CD4-positive, alpha-beta T cell treated with Interleukin-6 for 4 hours (primary cell): Measurements from ENCODE around the gene APOL4.
"Not testable (repeated sequence)": the region's sequence is repeated elsewhere in the genome, so short reads cannot be mapped to it uniquely, and the experiment has no call there.

Experiments
- DNase-seq: peaks from one replicate; pipeline ENCODE4 v3.0.0-alpha.2; 2020; ENCODE audit warnings: mixed read lengths

The APOL4 gene

DNA sequence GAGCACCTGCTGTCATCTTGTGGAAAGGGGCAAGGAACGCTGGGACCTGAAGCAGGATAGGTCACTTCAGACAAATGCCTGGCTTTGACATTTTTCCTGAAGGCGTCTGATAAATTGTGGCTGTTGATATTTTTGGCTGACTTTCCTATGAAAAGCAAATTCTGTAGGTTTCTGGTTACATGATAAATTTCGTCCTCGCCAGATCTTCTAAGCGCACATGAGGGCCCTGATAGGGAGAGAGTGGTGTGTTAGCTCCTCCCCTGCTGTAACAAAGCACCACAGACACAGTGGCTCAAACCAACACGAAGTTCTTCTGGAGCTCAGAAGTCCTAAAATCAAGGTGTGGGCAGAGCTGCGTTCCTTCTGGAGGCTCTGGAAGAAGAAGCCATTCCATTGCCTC, 19.6 kb downstream of the APOL4 start:
- no peak for DNase-seq

DNA sequence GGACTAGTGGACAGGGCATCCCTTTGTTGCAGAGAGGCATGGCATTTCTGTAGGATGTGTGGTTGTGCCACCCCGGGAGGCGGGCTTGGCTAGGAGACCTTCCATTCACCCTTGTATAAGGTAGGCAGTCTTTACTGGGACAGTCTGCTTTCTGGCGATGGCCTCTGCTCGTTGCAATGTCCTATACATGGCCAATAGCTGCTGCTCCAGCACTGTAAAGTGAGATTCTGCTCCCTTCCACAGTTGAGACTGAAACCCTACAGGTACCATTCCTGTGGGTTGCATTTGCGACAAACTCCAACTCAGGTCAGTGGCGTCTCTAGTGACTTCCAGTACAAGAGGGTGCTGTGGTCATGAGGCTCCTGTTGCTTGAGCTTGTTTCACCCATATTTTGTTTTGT, 20.7 kb downstream of the APOL4 start:
- no peak for DNase-seq

DNA sequence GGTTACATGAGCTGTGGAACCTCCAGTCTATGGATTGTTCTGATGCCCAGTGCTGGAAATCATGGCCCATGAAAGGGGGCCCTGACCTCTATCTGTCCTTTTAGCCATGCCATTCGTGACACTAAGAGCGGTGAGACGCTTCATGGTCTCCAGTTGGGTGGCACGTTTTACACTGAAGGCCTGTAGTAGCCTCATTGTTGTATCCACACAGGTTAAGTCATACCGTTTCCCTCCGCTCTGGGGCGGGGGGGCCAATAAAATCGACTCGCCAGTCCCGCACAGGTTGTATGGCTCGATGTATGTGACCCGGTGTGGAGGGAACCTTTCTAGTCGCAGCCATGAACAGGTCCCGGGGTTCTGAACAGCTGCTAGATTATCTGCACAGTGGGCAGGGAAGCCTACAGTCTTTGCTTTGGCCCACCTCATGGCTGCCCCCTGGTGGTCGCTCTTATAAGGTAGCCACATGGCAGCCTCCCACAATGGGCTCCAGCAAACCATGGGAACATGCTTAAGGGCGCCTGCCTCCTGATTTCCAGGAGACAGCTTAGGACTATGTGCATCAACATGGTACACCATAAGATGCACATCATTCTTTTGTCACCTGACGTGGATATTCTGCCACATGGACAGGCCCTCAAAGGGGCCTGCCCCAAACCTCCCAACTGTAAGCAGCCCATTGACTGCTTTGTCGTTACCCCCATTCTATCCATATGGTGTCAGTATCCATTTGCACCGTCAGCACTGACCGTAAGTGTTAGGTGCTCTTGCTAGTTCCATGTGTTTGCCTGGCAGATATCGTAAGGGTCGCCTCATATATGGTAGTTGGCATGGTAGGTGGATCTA, 21.4 kb downstream of the APOL4 start:
- peak; percentile 93 for DNase-seq

DNA sequence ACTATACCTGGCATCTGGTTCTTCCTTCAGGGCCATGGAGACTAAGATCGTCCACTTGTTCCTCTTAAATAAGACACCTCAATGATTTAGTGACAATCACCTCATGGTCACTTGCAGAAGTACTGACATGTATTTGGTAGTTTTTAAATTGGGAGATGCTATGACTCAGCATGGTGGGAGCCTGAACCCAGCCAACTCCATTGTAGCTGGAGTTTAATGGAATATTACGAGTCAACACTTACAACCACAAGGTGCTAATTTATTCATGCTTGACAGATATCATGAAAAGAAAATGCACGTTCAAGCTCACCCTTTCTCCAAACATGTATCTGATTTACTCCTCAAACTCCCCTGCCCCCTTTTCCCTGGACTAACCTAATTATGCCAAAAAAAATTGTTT, 24.4 kb downstream of the APOL4 start:
- DNase-seq: no peak

DNA sequence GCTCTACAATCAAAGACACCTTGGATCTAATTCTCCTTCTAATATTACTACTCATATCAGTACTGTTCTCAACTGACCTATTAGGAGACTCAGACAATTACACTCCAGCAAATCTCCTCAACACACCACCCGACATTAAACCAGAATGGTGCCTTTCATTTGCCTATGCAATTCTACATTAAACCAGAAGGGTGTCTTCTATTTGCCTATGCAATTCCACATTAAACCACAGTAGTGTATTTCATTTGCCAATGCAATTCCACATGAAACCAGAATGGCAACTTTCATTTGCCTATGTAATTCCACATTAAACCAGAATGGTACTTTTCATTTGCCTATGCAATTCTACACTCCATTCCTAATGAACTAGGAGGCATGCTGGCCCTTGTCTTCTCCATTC, 25.7 kb downstream of the APOL4 start:
- DNase-seq: no peak

DNA sequence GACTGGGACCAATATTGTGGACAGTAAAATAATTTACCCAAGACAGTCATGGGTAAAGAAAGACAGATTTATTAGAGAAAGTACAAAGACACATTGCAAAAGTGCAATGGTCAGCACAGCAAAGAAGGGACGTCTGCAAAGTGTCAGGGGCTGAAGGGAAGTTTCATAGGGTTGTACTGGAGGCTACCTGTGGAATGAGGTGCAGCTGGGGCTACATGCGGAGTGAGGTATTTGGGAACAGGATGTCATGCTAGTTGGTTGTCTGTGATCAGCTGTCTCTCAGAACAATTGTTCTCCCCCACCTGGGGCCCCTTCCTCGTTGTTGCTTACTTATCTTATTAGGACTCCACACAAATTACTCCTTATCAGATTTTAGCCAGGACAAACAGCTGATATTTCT, 29.7 kb downstream of the APOL4 start:
- no peak for DNase-seq

DNA sequence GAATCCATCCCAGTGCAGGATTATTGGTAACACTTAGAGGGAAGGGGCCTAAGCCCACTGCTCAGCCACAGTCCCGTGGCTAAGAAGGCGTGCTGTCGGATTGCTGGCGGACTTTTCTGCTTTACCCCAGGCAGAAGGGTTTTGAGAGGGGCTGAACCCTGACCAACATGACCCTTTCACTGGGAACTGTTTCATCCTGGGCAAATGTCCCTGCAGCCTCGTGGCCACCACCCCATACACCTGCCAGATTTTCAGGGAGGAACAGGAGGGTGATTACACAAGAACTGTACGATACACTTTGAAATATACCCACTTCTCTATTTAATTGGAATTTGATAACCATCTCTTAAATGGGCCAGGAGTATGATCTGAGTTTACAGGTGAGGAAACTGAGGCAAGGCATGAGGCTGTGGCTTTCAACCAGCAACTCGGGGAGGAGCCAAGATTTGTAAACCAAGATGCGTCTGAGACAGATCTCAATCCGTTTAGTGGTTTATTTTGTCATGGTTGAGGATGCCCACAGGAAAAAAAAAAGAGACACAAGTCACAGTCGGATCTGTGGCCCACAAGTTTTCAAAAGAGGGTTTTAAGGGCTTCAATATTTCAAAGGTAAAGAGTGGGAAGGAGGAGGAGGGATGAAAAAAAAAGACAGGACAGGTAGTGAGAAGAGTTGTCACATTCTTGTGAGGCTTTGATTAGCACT, 34.9 kb downstream of the APOL4 start:
- no peak for DNase-seq

DNA sequence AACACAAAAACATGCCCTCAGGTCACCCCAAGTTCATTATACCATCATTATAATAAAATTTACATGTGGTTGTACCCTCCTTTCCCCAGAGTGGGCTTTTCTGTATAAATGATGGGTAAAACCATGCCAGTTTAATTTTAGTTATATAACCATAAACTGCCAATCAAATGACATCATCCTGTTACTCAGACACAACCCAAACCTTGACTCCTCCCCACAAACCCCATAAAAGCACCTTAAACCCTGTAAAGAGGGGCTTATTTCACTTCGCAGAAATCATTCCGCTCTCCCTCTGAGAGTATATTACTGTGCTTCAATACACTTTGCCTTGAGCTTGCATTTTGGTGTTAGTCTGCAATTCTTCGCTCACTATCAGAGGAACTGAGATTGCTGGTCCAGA, 35.5 kb downstream of the APOL4 start:
- DNase-seq: no peak

DNA sequence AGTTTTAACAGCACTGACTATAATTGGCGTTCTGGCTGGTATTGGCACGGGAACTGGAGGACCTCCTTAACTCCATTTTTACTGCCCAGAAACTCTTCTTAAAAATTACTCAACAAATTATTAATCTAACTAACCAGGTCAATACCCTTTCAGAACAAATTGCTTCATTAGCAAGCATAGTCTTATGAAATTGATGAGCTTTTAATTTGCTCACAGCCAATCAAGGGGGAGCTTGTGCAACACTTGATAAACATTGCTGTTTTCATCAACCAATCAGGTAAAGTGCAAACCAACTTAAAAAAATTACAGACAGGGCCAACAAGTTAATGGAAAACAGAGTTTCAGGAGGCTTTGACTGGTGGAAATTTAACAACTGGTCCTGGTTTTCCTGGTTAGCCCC, 36.5 kb downstream of the APOL4 start:
- DNase-seq: no peak

DNA sequence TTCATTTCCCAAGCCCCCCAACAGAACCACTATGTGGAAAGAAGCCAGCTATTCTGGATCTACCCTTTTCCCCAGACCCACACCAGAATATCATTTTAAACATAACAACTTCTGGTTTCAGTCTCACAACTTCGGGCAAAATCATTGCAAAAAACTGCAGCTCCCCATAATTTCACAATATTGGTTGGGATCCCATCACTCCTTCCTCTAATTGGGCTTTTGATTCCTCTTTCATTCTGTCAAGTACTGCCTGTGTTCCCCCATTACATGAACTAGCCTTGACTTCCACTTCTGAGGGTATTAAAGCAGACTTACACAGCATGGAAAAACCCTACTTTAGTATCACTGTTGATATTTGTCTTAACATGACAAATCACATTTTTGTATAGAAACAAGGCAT, 37.0 kb downstream of the APOL4 start:
- DNase-seq: no peak

DNA sequence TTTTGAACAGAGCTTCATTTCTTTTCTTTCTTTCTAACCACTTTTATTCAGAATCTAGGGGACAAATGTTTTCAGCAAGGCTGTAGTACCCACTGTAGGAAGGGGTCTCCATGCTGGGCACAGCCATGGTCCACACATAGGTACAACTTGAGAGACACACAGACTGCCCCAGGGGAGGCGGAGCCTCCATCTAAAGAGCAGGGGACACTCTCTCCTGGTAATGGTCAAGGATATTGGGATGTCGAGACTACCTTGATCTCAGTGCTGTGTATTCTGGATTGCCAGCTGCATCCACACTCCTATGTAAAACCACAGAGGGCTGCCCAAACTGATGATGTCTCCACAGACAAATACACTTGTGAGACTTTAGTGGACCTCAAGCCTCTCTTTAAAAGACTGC, 38.1 kb downstream of the APOL4 start:
- no peak for DNase-seq

DNA sequence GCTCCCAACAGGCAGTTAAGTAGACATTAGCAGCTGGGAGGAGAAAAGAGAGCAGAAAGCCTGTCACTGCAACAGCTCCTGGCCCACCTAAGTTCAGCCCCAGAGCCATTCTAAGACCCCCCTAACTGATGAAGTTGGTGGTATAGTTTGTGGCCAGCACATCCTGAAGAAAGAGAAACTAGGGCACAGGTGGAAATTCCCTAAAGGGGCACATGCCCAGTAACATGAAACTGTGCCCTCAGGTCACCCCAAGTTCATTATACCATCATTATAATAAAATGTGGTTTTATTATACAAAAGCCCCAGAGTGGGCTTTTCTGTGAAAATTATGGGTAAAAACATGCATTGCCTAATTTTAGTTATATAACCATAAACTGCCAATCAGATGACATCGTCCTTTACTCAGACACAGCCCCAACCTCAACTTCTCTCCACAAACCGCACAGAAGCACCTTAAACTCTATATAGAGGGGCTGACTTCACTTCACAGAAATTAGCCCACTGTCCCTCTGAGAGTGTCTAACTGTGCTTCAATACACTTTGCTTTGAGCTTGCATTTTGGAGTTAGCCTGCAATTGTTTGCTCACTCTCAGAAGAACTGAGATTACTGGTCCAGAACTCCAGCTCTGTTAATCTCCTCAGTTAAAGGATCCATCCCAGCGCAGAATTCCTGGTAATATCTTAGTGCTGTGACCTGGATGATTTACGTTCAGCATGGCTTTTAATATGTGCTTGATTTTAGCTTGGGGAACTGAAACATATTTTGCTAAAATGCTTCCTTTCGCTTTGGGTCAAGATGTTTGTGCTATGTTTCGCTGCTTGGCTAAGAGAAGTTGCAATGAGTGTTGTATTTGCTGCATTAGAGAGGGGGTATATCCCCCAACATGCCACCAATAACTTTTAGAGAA, 39.2 kb downstream of the APOL4 start:
- peak; percentile 22 for DNase-seq

DNA sequence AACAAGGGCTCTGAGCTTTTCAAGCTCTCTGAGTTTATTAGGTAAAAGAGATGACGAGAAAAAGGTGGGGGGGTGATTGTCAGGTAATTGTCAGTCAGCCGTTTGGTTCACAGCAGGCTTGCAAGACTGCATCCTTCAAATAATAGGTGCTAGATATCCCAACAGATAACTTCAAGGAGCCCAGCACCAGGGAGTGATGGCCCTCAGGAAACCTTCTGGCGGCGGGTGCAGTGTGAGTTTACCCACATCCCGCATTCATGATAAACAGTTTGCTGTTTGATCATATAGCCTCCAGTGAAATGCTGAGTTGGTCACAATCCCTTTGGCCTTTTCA, 39.8 kb downstream of the APOL4 start:
- peak; percentile 48 for DNase-seq

DNA sequence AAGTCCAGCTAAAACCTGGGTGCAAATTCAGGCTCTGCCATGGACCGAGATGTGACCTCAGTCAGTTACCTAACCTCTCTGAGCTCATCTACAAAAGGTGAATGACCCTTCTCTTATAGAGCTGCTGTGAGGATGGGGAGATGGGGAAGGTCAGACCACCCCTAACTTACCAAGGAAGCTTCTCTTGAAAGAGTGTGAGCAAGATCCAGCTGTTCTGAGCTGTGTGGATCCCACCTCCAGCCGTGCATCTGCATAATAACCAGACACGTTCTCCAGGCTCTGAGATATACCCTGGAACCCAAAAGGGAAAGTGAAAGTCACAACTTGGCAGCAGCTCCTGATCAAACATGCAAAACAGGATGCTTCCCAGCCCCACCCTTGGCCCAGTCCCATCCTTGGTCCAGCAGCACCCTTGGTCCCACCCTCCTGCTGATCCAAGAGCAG, 41.1 kb downstream of the APOL4 start, which contains the start of gene APOL3:
Gene APOL3 (minus strand): TSS at position 257 of the 444 bp plus-strand sequence. CDS start 11,700 bp downstream, outside the sequence.
- DNase-seq: peak; percentile 66

DNA sequence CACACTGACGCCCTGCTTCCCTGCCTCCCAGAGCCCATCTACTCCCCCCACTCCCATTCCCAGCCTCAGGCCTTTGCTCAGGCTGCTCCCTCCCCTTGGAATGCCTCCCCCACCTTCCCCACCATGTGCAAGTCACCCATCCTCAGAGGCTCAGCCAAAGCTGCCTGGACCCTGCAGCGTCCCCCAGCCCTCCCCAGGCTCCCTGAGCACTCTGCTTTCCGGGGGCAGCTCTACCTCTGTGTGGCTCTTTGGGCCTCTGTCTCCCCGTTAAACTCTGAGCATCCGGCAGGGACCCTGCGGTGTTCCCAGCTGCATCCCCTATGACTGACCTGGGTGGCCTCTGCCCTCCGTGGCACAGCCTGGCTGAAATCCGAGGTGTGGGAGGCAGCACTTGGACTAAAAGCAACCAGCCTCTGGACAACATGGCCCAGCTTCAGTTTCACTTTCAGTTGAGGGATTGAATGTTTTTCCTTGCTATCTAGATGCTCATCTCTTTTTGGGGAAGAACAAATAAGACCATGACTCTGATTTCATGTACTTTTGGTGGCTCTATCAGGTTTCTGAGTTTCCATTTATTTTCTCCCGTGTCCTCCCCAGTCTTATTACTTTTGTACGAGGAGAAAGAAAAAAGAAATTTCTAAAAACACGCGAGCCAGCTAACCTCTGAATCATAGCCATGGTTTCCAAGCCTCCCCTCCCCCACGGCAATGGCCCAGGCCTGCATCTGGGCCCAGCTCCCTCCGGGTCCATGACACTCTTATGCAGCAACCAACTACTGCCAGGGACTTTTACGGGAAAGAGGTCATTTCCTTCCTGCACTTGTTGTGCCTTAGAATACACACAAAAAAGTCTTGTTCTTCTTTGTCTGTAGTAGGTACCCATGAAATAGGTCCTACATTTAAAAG, 44.8 kb downstream of the APOL4 start:
- DNase-seq: peak; percentile 88

DNA sequence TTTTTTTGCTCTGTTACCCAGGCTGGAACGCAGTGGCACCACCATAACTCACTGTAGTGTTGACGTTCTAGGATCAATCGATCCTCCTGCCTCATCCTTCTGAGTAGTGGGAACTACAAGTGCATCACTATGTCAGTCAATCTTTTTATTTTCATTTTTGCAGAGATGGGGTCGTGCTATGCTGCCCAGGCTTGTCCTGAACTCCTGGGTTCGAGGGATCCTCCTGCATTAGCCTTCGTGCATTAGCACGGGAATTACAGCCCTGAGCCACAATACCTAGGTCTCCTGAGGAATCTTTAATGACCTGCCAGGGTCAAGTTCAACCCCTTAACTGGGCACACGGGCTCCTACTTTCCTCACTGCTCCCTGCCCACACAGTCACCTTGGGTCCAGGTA, 45.5 kb downstream of the APOL4 start:
- DNase-seq: no peak

DNA sequence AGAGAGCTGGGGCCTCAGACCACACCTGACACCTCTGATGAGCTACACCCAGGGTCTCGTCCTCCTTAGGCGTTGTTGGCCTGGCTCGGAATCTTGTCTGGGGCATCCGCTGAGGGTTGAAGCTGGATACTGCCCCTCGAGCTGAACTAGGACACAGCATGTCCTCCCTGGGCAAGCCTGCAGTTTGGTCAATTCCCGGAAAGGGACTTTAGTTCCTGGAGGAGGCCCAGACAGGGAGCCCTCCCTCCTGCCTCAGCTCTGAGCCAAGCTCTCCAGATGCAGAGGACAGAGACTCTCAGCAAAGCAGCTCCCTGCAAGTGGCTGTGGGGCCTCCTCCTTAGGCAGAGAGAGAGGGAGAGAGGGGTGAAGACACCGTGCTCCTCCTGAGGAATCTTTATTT, 45.9 kb downstream of the APOL4 start:
- DNase-seq: no peak

DNA sequence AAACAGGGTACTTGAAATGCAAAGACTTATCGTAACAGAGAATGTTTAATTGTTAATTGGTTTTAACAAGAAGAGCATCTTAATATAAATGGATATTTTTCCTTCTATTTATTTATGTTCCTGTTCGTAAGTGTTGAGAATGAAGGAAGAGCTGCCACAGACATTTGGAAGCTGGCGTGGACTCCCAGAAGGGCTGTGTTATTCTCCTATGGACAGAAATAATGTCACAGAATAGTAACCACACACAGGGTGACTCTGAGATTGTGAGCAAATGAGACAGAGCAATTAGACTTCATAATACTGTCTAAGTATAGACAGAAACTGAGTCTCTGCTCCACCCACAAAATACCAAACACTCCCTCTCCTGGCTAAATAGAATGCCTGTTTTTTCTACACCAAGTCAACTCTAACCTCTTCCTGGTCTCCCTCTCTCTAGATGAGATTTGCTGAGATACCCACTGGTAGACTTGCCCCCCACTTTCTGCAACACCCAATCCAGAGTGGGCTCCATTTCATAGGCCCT, 47.1 kb downstream of the APOL4 start:
- DNase-seq: no peak

DNA sequence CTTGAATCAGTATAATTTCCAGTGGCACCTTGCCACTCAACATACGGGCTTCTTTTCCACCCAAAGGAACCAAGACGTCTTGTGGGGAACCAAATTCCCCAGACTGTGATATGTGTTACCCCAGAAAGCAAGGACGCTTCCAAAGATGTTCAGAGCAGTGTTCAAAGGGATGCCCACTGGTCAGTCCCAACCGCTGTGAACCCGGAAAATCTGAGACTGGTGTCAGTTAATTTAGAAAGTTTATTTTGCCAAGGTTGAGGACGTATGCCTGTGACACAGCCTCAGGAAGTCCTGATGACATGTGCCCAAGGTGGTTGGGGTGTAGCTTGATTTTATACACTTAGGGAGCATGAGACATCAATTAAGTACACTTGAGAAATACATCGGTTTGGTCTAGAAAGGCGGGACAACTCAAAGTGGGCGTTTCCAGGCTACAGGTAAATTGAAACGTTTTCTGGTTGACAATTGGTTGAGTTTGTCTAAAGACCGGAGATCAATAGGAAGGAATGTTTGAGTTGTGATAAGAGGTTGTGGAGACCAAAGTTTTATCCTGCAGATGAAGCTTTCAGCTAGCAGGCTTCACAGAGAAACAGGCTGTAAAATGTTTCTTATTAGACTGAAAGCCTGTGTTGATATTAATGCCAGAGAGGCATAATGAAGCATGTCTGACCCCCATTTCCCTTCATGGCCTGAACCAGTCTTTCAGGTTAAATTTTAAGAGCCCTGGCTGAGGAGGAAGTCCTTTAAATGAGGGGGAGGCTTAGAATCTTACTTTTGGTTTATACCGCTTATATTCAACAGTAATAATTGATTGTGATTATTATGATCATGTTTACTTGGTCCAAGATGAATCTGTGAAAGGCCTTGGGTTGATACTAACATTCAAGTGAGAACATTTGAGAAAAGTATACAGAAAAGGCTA, 47.8 kb downstream of the APOL4 start:
- no peak for DNase-seq

DNA sequence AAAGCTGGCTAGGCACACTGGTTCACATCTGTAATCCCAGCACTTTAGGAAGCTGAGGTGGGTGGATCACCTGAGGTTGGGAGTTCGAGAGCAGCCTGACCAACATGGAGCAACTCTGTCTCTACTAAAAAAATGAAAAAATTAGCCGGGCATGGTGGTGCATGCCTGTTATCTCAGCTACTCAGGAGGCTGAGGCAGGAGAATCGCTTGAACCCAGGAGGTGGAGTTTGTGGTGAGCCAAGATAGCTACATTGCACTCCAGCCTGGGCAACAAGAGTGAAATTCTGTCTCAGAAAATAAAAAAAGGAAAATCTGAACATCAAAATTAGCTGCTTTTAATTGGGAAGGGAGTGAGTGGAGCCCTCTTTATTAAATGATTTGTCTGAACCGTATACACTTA, 48.8 kb downstream of the APOL4 start:
- DNase-seq: not testable (repeated sequence)

DNA sequence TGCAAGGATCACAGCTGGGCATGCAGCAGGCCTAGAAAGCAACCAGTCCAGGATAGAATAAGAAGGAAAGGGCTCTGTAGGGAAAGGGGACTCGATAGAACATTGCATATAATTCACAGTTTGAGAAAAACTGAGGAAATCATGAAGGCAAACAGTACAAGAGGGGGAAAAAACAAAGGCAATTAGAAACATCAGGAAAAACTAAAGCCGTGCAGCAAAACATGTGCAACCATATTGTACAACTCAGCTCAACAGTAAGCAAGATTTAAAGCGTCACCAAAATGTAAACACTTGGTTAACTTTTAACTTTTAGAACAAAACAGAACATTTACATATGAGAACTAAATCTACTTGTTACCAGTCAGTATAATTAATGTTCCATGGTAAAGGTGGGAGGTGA, 49.5 kb downstream of the APOL4 start:
- no peak for DNase-seq
